ENCODE data around the gene ZCCHC9.

DNA sequence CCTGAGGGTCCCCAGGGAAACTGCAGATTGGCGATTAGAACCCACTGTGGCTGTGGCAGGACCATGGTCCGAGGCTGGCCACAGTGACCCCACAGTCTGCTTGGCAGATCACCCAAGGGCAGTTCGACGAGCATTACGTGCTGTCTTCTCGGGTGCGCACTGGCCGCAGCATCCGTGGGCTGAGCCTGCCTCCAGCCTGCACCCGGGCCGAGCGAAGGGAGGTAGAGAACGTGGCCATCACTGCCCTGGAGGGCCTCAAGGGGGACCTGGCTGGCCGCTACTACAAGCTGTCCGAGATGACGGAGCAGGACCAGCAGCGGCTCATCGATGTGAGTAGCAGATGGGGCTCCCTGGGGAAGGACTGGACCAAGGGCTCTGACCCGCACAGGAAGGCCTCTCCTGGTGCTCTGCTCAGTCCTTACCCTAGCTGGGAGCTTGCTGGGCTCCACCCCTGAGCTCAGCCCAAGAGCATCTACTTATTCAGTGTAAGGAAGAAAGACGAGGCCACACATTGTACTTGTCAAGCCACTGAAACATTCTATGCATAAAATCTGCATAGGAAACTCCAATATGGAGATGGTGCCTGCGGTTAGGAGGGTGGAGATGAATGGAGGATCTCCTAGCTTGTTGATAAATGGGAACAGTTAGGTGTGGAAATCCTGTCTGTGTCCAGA is 46.4 kb upstream of the ZCCHC9 start:
- TF ChIP-seq CTCF (optimal IDR thresholded peaks at IDR 0.05 in 1 of 3, IDR thresholded peaks at IDR 0.05 in 1 of 3, conservative IDR thresholded peaks at IDR 0.05 in 1 of 3; ENCODE audit: extremely low read depth in 1 of 3, insufficient read depth in 2 of 3, low read length in 3 of 3) (no peak), EZH2 (IDR thresholded peaks at IDR 0.05; ENCODE audit: low read length) (no peak)
